ENCODE measurements around the gene TRABD.

Gene TRABD

DNA sequence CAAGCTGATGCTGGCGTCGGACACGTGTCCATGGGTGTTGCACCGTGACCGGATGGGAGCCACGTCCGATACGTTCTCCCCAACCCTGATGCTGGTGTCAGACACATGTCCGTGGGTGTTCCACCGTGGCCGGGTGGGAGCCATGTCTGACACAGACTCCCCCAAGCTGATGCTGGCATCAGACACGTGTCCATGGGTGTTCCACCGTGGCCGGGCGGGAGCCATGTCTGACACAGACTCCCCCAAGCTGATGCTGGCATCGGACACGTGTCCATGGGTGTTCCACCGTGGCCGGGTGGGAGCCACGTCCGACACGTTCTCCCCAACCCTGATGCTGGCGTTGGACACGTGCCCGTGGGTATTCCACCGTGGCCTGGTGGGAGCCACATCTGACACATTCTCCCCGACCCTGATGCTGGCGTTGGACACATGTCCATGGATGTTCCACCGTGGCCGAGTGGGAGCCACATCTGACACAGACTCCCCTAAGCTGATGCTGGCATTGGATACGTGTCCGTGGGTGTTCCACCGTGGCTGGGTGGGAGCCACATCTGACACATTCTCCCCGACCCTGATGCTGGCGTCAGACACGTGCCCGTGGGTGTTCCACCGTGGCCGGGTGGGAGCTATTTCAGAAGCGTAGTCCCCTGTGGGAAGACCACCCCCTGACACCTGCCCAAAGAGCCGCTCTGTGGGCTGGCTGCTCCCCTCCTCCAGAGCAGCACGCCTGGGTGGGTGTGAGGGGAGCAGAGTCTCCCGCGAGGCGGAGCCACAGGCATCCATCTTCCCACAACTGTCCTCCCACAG lies 35.1 kb downstream of the TRABD start:
- DNase-seq: no peak

DNA sequence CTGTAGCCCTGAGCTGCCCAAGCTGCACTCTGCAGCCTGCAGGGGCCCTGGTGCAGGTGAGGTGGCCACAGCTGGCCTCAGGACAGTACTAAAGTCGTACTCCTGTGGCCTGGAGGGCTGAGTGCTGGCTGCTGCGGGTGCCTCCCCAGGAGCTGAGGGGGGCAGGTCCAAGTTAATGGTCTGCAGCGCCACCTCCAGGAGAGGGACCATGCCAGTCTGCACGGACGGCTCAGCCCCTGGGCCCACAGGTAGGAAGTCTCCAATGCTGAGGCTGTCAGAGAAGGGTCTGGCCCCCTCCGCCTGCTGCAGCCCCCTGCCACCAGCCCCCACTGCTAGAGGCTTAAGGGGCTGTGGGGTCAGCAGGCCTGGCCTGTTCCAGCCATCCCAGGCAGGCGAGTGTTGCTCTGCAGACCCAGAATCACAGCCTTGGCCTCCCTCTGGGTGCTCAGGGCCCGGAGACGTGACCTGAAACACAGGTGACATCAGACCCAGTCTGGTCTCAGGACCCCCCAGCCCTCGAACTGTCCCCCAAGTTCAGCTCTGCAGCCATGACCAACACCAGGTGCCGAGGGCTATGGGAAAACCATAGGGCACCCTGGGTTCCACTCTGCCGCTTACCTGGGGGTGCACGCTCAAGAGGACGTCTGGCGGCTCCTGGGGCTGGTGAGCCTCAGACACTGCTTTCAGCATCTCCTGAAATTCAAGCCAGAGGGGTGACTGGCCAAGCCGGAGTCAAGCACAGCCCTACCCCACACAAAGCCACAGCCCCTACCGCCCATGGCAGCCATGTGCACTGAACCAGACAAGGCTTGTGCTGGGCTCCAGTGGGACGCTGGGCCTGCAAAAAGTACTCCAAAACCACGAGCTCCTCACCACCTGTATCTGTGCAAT lies 35.9 kb downstream of the TRABD start:
- DNase-seq: no peak

GRCh38 chr22:50222508-50222907 lies 36.8 kb downstream of the TRABD start:
- no peak for DNase-seq

- DNase-seq: no peak
Observed at GRCh38 chr22:50224071-50224470, 38.4 kb downstream of the TRABD start.

GRCh38 chr22:50225200-50225969 lies 39.7 kb downstream of the TRABD start:
- no peak for DNase-seq

DNA sequence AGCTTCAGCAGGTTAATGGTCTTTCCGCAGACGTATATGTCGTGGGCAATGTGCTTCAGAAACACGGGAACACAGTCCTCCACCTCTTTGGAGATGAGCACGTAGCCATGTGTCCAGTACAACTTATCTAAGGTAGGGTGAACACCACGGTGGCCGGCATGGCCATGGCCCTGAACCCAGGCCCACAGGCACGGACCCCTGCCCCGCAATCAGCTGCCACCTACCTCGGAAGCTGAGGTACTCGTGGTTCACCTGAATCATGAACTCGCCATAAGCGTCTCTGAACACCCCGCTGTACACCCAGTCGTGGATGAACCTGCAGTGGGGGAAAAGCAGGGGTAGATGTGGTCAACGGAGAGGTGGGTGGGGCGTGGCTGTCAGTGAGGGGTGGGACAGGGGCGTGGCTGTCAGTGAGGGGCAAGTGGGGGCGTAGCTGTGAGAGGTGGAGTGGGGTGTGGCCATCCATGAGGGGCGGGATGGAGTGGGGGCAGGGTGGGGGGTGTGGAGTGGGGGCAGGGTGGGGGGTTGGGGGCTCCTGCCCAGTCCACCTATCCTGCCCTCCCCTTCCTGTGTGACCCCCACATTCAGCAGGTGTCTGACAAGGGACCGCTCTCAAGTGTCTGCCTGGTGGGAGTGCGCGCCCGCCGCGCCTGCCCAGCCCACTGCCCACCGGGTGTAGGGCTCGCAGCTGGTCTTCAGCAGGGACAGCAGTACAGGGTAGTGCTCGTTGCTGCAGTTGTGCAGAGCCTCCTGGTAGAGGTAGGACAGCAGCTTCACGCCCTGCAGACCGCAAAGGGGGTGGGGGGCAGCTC lies 40.6 kb downstream of the TRABD start:
- DNase-seq: no peak

DNA sequence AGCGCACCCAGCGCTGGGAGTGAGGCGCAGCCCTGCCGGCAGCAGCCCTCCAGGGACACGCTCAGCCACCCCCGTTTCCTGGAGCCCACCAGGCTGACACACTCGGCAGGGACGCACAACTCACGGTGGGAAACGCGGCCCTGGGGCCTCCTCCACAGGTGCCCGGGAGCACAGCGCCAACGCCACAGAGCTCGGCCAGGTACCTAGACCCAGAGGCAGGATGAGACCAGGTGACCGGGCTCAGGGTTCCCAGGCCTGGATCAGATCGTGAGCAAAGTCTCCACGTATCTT lies 41.1 kb downstream of the TRABD start:
- DNase-seq: no peak

DNA sequence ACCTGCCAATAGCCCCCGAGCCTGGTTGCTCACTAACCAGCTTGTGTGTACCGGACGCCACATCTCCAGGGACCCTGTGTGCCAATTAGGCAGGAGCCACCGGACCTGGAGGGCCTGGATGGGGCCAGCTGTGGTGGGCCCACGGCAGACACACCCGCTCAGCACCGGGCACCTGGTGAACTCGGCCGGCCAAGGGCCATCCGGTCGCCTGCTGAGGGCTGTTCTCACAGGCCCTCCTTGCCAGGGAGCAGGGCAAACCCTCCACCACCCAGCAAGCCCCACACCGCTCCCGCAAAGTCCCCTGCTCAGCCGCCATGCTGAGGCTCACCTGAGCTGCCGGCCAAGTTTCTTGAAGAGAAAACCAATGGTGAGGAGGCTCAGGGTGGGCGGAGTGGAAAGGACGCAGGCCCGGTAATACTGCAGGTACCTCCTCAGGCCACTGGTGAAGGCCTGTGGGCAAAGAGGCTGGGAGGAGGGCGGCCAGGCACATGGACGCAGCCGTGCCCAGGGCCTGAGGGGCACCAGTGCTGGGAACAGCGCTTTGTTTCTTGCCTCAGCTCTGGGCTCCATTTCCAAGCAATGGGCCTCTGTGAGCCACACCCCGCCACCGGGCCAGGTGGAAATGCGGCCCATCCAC lies 42.0 kb downstream of the TRABD start:
- DNase-seq: no peak

GRCh38 chr22:50228366-50228765 lies 42.7 kb downstream of the TRABD start:
- DNase-seq: no peak

DNA sequence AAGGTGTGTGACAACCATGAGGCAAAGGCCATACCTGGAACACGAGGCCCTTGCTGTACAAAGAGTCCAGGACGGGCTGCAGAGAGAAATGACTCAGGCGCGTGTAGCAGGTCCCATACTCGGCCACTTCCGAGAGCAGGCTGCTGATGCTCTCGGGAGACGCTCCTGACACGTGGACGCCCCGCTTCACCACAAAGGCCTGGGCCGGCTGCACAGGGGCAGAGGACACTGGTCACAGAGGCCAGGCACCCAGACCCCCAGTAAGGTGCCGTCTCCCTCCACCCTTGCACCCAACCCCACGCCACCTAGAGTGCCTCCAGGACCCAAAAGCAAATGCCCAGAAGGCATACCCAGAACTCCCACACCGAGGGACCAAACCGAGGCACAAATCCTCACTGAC lies 43.7 kb downstream of the TRABD start:
- DNase-seq: no peak

DNA sequence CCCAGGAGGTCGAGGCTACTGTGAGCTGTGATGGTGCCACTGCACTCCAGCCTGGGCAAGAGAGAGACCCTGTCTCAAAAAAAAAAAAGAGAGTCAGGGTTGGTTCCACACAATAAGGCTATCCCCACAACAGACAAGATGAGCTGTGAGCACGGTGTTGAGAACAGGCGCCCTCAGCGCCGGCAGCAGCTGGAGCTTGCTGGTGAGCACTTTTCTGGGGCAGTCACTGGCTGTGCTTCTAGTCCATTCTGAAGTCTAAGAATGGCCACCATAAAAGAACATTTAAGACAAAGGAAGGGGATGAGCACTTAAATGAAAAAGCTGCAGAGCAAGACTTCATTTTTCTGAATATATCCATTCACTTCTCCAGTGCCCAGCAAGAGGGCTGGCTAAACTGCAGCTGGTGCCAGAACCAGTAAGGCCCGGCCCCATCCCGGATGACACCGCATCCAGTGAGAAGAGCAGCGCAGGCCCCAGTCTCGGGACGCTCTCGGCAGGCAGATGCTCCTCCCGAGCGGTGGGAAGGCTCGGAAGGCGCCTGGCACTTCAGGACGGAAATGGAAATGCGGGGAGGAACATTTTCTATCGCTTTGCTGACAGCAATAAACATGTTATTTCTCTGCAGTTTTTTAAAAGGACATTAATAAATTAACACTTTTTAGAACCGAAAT lies 46.9 kb downstream of the TRABD start:
- no peak for DNase-seq

DNA sequence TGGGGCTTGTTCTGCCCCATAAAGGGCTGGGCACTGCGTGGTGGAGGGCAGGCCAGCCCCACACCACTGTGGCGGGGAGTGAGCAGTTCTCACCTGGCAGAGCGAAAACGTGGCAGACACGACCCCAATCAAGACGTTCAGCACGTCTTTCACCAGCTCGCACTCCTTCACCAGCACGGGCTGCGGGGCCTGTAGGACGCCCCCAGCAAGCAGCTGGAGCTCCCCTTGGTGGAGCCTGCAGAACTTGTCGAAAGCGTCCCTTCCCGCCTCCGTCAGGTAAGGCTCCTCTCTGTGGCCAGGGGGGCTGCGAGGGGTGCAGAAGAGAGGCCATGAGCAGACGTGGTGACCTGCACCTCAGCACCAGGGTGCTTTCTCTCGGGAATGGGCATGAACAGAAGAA lies 47.5 kb downstream of the TRABD start:
- no peak for DNase-seq

DNA sequence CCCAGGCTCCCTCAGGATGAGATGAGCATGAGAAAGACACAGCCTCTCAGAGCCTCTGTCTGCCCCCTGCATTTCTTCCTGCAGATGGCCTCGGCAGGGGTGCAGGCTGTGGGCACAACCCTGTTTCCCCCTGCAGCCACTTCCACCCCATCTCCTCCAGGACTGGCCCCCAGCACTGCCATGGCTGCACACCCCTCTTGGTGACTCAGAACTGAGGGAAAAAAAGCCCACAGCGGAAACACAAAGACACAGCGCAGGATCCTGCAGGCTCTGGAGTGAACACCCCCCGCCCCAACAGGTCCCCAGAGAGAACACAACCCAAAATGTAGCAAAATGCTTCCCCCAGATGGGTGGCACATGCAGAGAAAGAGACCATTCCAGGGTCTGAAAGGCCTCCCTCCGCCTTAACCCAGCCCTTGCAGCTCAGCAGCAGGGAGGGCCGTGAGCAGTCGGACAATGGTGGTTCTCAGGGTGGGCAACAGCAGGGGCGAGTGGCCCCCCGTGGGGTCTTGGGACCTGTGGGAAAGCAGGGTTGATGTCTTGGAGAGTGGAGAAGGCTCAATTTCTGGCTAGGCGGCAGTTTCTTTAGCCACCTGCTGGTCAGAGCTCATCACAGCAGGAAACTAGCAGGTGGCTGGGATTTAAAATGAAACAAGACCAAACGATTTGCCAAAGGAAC lies 51.2 kb downstream of the TRABD start:
- DNase-seq: no peak

DNA sequence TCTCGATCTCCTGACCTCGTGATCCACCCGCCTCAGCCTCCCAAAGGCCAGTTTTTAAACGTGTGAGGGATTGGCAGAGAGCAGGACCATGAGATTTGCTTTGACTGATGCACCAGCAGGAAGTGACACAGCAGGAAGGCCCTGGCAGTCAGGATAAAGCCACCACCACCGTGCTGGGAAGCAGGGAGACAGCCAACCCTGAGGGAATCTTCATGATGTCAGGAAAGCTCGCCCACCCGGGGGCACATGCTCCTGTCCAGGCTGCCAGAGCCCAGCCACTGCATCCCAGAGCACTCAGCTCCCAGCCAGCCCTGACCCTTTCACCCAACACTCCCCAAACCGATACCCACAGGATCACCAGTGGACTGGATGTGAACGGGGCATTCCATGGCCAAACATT lies 53.0 kb downstream of the TRABD start:
- no peak for DNase-seq

- no peak for DNase-seq
Observed at GRCh38 chr22:50242406-50242949, 56.8 kb downstream of the TRABD start.

- DNase-seq: no peak
Observed at GRCh38 chr22:50243685-50244419, 58.1 kb downstream of the TRABD start.

- peak; percentile 92 for DNase-seq
Observed at GRCh38 chr22:50244420-50245213, 58.9 kb downstream of the TRABD start, which contains the start of gene TUBGCP6. TUBGCP6 (minus strand) TSS chr22:50245023; CDS start chr22:50244459, 564 bp downstream.

- DNase-seq: no peak
Observed at GRCh38 chr22:50245214-50246072, 59.7 kb downstream of the TRABD start.
